ENCODE results near the gene SECTM1.
"Not testable (repeated sequence)": the region's sequence is repeated elsewhere in the genome, so short reads cannot be mapped to it uniquely, and the experiment has no call there.

Gene SECTM1

GRCh38 chr17:82333279-82334171 is at the start of gene SECTM1:
SECTM1 (minus strand) TSS chr17:82333766; CDS start chr17:82327240, 6,526 bp downstream.
- DNase-seq (ENCODE audit: low spot score): no peak
- peak within 1 kb of the TSS in 1 of 2 donors; percentile 63 for H3K27ac ChIP-seq
- no peak for TF ChIP-seq CTCF (IDR thresholded peaks at IDR 0.05)
- H3K4me3 ChIP-seq: peak within 1 kb of the TSS; percentile 77

GRCh38 chr17:82382933-82383255 is 49.3 kb upstream of the SECTM1 start:
- Histone ChIP-seq H3K27ac (no peak overlapping the region), H3K4me3 (no peak overlapping the region)
- DNase-seq (ENCODE audit: low spot score): no peak
- TF ChIP-seq CTCF (IDR thresholded peaks at IDR 0.05): no peak

GRCh38 chr17:82382220-82382932 is 48.8 kb upstream of the SECTM1 start:
- H3K4me3 ChIP-seq; H3K27ac ChIP-seq; DNase-seq (ENCODE audit: low spot score): not testable (repeated sequence)

GRCh38 chr17:82381703-82382009 is 48.1 kb upstream of the SECTM1 start:
- not testable (repeated sequence) for DNase-seq (ENCODE audit: low spot score); H3K27ac ChIP-seq; H3K4me3 ChIP-seq

- no peak overlapping the region for H3K4me3 ChIP-seq
- no peak for TF ChIP-seq CTCF (IDR thresholded peaks at IDR 0.05)
- no peak for DNase-seq (ENCODE audit: low spot score)
- no peak overlapping the region for H3K27ac ChIP-seq
These were observed 47.5 kb upstream of the SECTM1 start for GRCh38 chr17:82380860-82381702.

- no peak for TF ChIP-seq CTCF (IDR thresholded peaks at IDR 0.05)
- no peak overlapping the region for H3K4me3 ChIP-seq
- H3K27ac ChIP-seq: no peak overlapping the region
- DNase-seq (ENCODE audit: low spot score): no peak
These were observed 45.1 kb upstream of the SECTM1 start for GRCh38 chr17:82378741-82379021.

- DNase-seq (ENCODE audit: low spot score): no peak
- Histone ChIP-seq H3K4me3 (no peak overlapping the region), H3K27ac (no peak overlapping the region)
- TF ChIP-seq CTCF (IDR thresholded peaks at IDR 0.05): no peak
These were observed 44.6 kb upstream of the SECTM1 start for GRCh38 chr17:82377924-82378740.

GRCh38 chr17:82377294-82377693 is 43.7 kb upstream of the SECTM1 start:
- not testable (repeated sequence) for H3K27ac ChIP-seq; H3K4me3 ChIP-seq; DNase-seq (ENCODE audit: low spot score)

Data from coronary artery (tissue), 2 donors.